ENCODE measurements around the gene TOR1AIP1.
A peak's percentile ranks its signal among the peaks of the same experiment; 100 is the strongest.
"Not testable (repeated sequence)": the region's sequence is repeated elsewhere in the genome, so short reads cannot be mapped to it uniquely, and the experiment has no call there.

TOR1AIP1 gene

DNA sequence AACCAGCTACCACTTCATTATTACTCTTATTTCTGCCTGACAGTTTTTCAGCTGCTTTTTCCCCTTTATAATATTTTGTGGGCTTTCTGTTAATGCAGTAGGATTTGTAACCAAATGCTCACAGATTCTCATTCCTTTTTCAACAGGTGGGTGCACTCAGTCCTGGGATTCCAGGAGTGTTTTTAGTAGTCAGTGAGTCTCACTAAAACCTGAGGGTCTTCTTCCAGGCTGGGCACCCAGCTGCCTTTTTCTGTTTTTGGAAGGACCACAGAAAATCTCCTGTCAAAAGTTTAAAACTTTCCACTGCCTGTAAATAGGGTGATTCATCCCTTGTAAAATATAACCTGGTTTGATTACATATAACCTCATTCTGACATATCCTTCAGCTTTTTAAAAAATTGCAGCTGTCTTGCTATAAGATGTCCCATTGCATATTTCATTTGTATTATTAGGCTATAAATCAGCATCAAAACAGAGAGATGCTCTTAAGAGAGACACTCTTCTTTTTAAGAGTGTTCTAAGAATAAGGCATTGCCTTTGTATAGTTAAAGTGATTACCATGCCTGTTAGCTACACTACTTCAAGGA is 55.7 kb downstream of the TOR1AIP1 start:
- DNase-seq (ENCODE audit: low read depth, low spot score), result no peak

DNA sequence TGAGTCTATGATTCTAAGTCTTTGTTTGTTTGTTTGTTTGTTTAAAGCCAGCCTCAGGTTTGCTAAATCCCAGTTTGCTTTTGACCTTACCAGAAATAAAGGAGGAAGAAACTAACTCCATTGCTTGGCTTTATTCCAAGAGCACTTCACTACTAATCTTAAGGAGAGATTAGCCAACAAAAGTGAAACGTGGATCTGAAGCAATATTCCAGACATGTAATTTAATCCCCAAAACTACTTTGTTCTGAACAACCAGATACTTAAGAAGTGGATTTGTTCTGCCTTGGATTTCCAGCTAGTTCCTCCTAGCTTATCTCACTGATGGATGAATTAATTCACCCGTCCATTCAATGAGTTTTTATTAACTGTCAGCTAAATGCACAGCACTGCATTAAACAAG is 56.7 kb downstream of the TOR1AIP1 start:
- no peak for DNase-seq (ENCODE audit: low read depth, low spot score)

DNA sequence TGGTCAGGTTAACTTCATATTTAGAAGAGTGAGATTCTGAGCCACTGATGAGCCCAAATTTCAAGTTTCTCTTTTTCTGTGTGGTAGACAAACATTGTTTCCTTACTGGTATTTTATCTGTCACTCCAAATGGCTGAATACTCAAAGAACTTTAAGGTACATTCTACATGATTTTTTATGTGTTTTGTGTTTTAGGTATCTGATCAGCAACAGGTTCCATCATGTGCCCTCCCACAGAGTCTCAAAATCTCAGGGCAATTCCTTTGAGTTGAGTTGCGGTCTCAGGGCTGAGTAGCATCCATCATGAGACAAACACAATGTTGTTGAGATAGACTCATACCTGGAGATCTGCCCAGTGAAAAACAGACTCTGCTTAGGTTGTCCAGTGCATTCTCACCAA is 57.9 kb downstream of the TOR1AIP1 start:
- DNase-seq (ENCODE audit: low read depth, low spot score), result no peak

DNA sequence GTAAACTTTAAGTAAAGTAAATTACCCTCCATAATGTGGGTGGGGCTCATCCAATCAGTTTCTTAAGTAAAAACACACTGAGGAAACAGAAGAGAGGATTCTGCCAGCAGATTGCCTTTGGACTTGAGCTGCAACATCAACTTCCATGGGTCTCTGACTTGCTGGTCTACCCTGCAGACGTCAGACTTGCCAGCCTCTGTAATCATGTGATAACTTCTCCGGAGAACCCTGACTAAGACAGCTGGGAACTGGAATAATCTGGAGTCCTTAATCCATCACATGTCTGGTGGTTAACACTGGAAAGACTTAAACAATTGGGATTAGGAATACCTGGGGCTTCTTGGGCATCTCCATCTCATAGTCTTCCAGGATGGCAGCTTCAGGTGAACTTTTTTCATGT is 59.4 kb downstream of the TOR1AIP1 start:
- DNase-seq (ENCODE audit: low read depth, low spot score), result no peak

DNA sequence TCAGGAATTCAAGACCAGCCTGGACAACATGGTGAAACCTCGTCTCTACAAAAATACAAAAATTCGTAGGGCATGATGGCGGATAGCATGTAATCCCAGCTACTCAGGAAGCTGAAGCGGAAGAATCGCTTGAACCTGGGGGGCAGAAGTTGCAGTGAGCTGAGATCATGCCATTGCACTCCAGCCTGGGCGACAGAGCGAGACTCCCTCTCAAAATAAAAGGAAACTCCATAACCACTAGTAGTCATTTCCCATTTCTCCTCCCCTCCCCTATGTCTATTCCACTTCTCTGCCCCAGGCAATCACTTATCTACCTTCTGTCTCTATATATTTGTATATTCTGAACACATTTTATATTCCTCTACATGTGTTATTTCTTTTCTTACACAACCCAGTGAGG is 68.6 kb downstream of the TOR1AIP1 start:
- DNase-seq (ENCODE audit: low read depth, low spot score), result no peak

DNA sequence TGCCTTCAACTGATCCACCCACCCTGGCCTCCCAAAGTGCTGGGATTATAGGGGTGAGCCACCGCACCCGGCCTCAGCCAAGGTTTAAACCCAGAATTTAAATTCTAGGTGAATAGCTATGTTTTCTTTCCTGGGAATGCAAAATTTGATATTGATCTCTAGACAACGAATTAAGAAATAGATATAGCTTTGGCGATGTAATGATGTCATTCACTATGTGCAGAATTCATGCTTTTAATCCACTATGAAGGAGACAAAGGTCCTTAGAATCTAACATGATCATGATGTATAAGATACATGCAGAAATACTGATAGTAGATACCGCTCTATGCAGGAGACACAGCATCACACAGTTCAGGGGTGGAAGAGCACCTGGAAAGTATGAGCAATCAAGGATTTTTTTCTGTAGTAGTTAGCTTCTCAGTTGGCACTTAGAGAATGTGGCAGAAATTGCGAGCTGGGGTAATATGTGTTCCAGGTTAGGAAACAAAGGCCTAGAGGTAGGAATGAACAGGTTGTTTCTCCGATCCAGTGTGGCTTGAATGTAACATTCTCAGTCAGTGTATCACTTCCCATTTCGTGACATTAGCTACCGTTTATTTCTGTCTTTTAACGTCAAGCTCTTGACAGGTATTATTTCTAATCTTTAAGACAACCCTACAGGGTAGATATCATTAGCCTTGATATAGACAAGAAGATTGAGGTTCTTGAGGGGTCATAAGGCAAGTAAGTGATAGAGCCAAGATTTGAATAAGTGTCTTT is 69.5 kb downstream of the TOR1AIP1 start:
- no peak for DNase-seq (ENCODE audit: low read depth, low spot score)

DNA sequence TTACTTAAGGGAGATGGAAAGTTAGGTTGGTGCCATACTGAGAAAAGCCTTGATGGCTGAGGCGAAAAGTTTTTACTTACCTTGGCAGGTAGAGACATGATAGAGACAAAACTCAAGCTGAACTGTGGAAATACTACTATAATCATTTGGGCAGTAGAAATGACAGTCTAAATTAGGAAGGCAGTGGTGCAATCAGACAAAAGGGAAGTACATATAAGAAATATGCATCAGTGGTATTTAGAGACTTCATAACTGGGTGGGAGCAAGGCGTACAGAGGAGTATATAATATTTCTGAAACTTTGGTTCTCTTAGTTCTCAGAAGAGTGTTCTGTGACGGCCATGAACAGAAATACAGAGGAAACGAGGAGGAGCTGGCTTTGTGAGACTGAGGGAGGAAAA is 70.1 kb downstream of the TOR1AIP1 start:
- no peak for DNase-seq (ENCODE audit: low read depth, low spot score)

DNA sequence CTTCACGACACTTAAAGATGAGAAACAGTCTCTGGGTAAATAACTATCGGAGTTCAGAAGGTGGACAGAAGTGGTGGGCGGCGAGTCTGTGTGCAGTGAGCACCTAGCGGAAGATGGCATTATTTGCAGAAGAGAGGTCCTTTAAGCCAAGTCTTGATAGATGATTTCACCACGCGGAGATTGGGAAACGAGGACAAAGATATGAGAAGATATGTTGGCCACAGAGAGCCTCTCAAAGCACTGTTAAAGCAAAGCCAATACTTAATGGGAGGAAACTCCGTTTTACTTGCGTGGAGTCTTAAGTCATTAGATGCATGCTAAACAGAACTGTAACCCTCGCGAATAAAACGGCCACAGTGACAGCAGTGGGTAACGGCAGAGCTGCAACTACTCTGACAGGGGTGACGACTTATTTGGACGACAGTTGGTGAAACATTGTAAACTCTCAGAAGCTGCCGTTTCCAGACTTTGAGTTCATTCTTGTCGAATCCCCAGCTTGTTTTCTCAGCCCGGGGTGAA is 71.9 kb downstream of the TOR1AIP1 start:
- no peak for DNase-seq (ENCODE audit: low read depth, low spot score)

DNA sequence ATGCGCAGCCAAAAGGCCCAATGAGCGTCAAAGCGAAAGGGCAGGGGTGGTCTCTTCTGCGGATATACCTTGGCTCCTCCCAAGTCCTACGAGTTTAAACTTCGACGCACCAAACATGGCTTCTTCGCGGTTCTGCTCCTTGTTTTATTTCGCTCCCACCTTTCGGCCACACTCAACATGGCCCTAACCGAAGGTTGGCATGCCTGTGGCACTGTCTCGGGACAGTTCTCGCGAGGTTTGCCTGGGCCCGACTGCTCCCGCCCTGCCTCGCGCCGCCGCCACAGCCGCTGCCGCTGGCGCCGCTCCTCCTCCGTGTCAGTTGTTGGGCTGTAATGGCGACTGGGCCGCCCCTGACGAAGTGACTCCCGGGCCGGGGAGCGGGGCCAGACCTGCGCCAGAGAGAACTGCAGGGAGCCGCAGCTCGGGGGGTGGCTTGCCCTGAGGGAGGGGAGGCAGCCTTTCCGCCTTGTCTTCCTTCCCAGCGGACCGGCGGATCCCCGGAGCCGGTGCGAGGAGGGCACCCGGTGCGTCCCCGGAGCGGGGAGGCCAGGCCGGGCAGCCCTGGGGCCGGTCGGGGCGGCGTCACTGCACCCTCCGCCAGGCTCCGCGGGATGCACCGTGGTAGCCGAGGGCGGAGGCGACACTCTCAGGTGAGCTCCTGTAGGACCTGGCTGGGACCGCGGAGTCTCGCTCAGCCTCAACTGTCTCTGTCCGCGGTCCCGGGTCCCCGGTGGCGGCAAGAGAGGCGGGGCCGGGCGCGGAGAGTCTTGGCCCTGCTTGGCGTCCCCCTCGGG is 72.6 kb downstream of the TOR1AIP1 start, which contains the start of gene CEP350:
CEP350 (plus strand) TSS at position 318 of the 794 bp plus-strand sequence. CDS start 31,372 bp downstream, outside the sequence.
- peak; percentile 97 for DNase-seq (ENCODE audit: low read depth, low spot score)

DNA sequence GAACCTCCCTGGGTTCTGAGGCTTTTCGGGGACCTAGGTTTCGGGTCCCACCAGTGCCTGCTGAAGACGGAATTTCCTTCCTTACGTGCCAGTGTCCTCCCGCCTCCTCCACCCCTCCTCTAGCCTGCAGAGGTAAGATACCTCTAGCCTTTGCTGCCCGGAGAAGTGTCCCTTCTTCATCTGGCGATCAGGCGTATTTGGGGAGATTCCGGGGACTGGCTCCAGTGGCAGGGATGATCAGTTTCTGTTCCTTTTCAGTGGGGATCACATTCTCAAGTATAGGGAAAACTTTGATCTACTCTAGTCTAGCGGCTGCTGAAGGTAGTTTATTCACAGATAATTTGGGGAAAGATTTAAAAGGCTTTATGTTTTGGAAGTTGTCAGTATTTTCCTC is 73.2 kb downstream of the TOR1AIP1 start:
- no peak for DNase-seq (ENCODE audit: low read depth, low spot score)

DNA sequence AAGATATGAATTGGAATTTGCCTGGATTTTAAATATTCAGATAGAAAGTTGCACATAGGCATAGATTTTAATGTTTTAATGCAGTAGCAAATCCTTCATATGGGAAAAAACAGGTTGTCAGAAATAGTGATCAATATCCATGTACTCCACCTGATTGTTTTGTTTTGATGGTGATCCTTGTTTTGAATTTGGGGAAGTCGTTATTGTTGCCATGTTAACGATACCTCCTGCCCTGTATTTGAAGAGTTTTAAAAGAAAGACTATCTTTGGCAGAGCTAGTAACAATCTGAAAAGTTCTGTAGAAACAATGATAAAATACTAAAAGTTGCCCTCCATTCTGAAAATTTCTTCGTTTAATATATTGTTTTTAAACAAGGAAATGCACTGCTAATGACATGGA is 73.6 kb downstream of the TOR1AIP1 start:
- no peak for DNase-seq (ENCODE audit: low read depth, low spot score)

DNA sequence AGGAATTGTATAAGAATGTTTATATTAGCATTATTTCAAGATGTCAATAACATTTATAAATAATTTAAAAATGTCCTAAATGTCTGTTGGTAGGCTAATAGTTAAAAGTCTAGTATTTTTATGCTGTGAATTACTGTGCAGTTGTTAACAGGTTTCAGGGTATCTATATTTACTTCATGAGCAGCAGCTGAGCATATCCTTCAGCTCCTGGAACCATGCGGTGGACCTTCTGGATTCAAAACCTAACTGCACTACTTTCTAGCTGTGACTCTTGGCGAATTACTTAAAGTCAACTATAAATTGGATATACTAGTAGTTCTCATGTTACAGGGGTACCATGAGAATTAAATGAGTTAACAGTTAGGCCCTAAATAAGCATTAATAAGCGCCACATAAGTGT is 76.3 kb downstream of the TOR1AIP1 start:
- DNase-seq (ENCODE audit: low read depth, low spot score), result no peak

DNA sequence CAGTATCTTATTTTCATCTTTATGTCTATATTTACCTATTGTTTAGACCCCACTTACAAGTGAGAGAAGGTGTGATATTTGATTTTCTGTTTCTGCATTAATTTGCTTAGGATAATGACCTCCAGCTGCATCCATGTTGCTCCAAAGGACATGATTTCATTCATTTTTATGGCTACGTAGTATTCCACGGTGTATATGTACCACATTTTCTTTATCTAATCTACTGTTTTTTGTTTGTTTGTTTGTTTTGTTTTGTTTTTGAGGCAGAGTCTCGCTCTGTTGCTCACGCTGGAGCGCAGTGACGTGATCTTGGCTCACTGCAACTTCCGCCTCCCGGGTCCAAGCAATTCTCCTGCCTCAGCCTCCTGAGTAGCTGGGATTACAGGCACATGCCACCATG is 80.1 kb downstream of the TOR1AIP1 start:
- not testable (repeated sequence) for DNase-seq (ENCODE audit: low read depth, low spot score)

DNA sequence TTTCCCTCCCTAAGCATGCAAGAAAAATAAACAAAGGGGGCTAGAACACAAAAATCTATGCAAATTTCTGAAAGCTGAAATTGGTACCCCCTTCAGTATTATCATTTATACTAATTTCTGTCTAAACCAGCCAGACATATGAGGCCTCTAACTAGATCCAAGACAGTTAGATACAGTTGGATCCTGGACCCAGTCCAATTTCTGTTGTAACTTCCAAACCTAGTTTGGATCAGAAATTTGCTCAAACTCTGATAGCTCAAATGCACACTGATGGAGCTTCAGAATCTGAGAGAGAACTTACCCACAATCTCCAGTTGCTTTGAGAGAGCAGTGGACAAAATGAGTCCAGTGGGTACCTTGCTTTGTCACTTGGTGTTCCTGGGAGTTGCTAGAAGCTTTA is 84.5 kb downstream of the TOR1AIP1 start:
- DNase-seq (ENCODE audit: low read depth, low spot score), result no peak

DNA sequence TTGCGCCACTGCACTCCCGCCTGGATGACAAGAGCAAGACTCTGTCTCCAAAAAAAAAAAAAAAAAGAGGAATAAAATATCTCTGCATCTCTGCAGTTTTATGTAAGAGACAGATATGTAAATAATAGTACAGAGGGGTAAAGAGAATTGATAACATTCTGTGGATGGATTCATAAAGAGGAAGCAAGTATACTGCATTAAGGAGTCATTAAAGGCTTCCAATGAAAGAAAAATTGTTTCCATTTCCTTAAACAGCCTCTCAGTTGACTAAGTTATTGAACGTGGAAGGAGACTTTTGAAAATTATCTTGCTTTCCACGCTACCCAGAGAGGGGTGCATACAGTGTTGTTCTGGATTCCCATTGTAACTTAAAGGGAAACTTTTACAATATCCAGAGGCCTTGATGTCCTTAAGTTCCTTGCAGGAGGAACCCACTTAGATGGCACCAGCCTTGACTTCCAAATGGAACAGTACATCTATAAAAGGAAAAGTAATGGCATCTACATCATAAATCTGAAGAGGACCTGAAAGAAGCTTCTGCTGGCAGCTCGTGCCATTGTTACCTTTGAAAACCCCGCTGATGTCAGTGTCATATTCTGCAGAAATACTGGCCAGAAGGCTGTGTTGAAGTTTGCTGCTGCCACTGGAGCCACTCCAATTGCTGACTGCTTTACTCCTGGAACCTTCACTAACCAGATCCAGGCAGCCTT is 86.4 kb downstream of the TOR1AIP1 start:
- no peak for DNase-seq (ENCODE audit: low read depth, low spot score)

DNA sequence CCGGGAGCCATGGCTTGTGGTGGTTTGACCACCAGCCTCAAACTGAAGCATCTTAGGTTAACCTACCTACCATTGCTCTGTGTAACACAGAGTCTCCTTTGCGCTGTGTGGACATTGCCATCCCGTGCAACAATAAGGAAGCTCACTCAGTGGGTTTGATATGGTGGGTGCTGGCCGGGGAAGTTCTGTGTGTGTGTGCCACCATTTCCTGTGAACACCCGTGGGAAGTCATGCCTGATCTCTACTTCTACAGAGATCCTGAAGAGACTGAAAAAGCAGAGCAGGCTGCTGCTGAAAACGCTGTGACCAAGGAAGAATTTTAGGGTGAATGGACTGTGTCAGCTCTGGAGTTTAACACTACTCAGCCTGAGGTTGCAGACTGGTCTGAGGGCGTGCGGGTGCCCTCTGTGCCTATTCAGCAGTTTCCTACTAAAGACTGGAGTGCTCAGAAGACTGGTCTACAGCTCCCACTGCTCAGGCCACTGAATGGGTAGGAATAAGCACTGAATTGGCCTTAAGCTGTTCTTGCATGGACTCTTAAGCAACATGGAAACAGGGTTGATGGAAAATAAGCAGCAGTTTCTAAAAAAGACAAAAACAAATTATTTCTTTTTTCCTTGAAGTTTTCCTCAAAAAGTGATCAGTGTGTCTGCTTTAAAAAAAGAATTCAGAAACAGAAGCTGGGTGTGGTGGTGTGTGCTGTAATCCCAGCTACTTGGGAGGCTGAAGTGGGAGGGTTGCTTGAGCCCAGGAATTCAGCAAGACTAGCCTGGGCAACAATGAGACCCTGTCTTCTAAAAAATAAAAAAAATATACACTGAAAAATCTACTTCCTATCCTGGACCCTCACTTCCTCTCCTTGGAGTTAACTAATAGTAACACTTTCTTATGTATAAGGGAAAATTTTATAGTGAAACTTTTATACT is 87.2 kb downstream of the TOR1AIP1 start:
- no peak for DNase-seq (ENCODE audit: low read depth, low spot score)

Measured in smooth muscle cell of the brain vasculature (primary cell).